CD4-positive, alpha-beta T cell treated with Interleukin-1 beta for 1 hour (primary cell): ENCODE results near the gene EVPLL.
"Not testable (repeated sequence)": the region's sequence is repeated elsewhere in the genome, so short reads cannot be mapped to it uniquely, and the experiment has no call there.

Experiments
- DNase-seq, 2 donors: peaks; one replicate each; pipeline ENCODE4 v3.0.0-alpha.2; 2020 to 2022

Gene EVPLL

DNA sequence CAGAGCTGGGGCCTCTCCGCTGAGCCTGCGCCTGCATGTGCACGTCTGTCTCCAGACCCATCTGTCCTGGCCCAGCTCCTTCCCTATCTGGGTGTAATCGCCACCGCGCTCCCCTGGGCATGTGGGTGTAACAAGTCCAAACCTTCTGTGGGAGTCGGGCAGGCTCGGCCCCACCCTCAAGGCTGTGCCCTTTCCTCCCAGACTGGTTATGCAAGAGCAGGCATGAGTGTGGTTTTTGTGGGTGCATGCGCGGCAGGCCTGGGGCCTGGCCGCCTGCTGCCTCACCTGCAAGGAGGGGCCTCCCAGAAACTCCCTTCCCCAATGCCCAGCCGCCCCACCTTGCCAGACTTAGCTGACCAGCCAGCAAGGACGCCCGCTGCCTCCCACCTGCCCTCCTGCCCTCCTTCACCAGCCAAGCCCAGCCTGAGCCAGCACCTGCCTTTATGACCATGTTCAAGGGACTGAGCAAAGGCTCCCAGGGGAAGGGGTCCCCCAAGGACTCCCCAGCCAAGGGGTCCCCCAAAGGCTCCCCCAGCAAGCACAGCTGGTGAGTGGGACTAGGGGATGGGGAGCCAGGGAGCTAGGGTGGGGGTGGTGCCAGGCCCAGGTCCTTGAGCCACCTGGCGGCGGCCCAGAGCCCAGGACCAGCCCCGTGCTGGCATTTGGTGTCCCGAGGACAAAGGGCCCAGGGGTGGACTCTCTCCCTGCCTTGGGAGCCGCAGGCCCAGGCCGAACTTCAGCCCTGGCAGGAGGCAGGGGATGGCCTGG lies at the start of gene EVPLL:
Gene EVPLL (plus strand): TSS at position 342 of the 768 bp plus-strand sequence. CDS start 3,160 bp downstream, outside the sequence.
- DNase-seq, result peak in 1 of 2 donors; percentile 47

GRCh38 chr17:18328643-18329204 lies 48.9 kb upstream of the EVPLL start:
- DNase-seq, result no peak

DNA sequence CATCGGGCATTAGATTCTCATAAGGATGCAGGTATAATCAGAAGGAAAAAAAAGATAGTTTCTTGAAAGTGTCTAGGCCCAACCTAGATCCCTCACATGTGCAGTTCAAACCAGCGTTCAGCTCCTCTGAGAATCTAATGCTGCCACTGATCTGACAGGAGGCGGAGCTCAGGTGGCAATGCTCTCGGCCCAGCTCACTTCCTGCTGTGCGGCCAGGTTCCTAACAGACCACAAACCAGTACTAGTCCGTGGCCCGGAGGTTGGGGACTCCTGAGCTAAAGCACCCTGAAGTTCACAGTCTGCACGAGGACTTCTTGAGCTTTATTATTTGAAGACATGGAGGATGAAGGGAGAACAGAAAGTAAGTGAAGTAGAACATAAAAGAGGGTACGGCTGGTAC lies 45.7 kb upstream of the EVPLL start:
- peak in 1 of 2 donors; percentile 18 for DNase-seq

DNA sequence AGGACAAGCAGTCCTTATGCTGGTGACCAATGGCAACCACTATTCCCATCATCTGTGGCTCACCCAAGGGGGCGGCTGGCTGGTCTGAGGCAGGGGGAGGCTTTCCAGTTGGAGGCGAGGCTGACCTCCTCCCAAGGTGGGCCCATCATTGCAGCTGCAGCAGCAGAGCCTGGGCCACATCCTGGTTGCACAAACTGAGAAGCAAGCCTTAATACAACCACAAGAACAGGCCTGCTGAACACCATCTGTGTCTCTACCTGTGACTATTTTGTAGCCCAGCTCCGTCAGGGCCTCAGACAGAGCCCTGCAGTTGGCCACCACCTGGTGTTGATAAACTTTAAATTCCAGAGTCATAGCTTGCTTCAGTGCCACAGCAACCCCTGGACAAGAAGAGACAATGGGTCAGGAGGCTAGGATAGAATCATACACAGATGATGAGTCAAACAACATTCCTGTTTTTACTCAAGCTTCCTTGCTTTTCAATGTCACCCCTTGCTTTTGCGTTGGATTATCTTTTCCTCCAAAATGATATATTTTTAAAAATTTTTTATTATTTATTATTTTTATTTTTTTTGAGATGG lies 44.6 kb upstream of the EVPLL start:
- no peak for DNase-seq

- DNase-seq, result not testable (repeated sequence)
Observed at GRCh38 chr17:18338158-18338557, 39.4 kb upstream of the EVPLL start.

- no peak for DNase-seq
Observed at GRCh38 chr17:18339933-18340332, 37.6 kb upstream of the EVPLL start.

GRCh38 chr17:18344021-18344420 lies 33.6 kb upstream of the EVPLL start:
- no peak for DNase-seq

GRCh38 chr17:18353541-18353940 lies 24.0 kb upstream of the EVPLL start:
- no peak for DNase-seq

- DNase-seq, result peak in 1 of 2 donors; percentile 7
Observed at GRCh38 chr17:18356624-18357023, 21.0 kb upstream of the EVPLL start.

DNA sequence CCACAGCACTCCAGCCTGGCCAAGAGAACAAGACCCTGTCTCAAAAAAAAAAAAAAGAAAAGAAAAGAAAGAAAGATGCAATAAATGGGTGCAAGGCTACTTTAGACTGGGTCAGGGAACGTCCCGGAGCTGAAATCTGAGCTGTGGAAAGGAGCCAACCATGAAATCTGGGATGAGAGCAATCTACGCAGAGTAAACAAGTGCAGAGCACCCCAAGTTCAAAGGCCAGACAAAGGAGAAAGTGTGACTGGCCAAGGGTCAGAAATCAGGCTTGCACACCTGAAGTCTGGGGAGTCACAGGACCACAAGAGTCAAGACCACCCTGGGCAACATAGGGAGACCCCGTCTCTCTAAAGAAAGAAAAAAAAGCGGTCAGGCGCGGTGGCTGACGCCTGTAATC lies 17.1 kb upstream of the EVPLL start:
- DNase-seq, result no peak

- DNase-seq, result no peak
Observed at GRCh38 chr17:18361837-18362697, 15.5 kb upstream of the EVPLL start.

GRCh38 chr17:18362698-18363100 lies 14.9 kb upstream of the EVPLL start:
- DNase-seq, result no peak

DNA sequence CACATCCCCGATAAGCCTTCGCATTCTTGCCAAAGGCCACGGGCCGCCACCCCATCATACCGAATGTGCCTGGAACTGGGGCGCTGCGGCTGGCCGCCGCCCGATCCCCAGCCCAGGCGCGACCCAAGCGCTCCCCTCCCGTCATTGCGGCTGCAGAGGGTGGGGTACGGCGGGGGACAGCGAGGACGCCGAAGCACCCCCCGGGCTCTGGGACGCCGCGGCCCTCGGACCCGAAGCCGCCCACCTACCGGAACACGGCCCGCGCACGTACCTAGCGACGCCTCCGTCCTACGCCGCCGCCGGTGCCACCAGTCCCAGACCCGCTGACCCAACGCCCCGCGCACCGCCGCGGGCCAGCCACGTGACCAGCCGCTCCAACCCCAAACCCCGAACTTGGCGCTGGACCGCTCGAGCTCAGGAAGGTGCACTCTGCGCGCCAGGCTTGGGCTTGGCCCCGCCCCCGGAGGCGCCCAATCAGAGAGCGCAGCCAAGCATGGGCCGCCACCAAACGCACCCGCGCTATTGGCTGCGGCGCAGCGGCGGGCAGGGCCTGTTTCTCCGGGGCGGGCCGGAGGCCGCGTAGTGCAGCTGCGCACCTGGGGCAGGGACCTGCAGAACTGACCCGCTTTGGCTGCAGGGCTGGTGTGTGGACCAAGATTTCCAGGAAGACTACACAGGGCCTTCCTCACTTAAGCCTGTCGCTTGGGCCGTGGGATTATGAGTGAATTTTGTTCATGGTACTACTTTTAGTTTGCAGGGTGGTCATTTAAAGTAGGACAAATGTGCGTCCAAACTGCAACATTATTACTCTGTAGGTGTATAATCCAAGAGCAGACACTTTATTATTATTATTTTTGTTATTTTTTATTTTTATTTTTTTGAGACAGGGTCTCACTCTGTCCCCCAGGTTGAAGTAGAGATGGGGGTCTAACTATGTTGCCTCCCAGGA lies 14.2 kb upstream of the EVPLL start, which contains the start of gene SHMT1:
Gene SHMT1 (minus strand): TSS at position 450 of the 949 bp plus-strand sequence. CDS start 7,569 bp downstream, outside the sequence.
- peak; percentile 90 to 91 for DNase-seq

GRCh38 chr17:18364166-18364565 lies 13.4 kb upstream of the EVPLL start:
- DNase-seq, result no peak

DNA sequence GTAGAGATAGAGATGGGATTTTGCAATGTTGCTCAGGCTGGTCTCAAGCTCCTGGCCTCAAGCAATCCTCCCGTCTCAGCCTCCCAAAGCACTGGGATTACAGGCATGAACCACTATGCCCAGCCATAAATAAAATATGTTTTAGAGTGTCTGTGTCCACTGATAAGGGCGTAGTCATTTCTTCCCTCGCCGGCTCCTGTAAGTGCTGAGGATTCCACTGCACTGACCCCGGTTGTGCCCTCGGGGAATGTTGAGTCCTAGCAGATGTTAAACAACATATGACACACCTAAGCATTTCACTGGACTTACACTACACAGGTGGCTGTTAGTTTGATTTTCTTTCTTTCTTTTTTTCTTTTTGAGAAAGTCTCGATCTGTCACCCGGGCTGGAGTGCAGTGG lies 8.6 kb upstream of the EVPLL start:
- DNase-seq, result no peak

DNA sequence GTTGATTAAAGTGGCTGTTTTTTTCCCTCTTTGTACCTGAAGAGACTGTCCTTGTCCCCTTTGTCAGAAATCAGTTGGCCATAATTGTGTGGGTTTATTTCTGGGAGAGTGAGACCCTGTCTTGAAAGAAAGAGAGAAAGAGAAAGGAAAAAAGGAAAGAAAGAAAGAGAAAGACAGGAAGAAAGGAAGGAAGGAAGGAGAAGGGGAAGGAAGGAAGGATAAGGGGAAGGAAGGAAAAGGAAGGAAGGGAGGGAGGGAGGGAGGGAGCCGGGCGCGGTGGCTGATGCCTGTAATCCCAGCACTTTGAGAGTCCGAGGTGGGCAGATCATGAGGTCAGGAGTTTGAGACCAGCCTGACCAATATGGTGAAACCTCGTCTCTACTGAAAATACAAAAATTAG lies 6.8 kb upstream of the EVPLL start:
- DNase-seq, result no peak

DNA sequence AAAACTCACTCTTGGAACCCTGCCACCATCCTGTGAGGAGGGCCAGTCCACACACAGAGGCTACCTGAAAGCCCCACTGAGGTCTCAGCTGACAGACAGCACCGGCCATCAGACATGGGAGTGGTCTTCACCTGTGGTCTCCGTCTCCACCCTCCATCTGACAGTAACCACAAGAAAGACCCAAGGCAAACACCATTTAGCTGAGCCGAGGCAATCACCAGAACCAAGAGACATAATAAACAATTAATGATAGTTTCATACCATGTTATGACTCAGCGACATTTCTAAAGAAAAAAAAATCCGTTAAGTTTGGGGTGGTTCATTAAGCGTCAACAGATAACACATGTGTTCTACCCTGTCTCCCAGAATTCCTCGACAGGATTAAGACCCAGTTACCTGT lies 6.1 kb upstream of the EVPLL start:
- DNase-seq, result no peak

- DNase-seq, result not testable (repeated sequence)
Observed at GRCh38 chr17:18373181-18373580, 4.4 kb upstream of the EVPLL start.

DNA sequence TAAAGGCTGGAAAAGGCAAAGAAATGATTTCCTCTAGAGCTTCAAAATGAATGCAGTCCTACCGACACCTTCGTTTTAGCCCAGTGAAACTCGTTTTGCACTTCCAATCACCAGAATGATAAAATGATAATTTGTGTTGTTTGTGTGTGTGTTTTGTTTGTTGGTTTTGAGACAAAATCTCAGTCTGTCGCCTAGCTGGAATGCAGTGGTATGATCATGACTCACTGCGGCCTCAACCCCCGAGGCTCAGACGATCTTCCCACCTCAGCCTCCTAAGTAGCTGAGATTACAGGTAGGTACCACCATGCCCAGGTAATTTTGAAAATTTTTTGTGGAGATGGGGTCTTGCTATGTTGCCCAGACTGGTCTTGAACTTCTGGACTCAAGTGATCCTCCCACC lies 3.4 kb upstream of the EVPLL start:
- DNase-seq, result no peak

GRCh38 chr17:18378205-18378505 lies 577 bp downstream of the EVPLL start:
- no peak for DNase-seq

DNA sequence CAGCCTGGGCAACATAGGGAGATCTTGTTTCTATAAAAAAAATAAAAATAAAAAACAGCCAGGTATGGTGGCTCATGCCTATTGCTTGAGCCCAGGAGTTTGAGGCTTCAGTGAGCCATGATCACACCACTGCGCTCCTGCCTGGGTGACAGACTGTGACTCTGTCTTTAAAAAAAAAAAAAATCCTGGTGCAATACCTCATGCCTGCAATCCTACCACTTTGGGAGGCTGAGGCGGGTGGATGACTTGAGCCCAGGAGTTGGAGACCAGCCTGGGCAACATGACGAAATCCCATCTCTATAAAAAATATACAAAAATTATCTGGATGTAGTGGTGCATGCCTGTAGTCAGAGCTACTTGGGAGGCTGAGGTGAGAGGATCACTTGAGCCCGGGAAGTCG lies 1.0 kb downstream of the EVPLL start:
- not testable (repeated sequence) for DNase-seq
